Measurements from ENCODE around the gene CNGB1.

The CNGB1 gene

GRCh38 chr16:57953857-57954256 lies 17.1 kb downstream of the CNGB1 start:
- no peak overlapping the region for H3K27ac ChIP-seq (ENCODE audit: low read depth, low read length)
- no peak overlapping the region for H3K4me3 ChIP-seq (ENCODE audit: low read depth, low read length)
- H3K79me2 ChIP-seq (ENCODE audit: control insufficient read depth, insufficient read depth, low read length, unreplicated experiment) = no peaks in the 10 kb centered on the region
- no peaks in the 10 kb centered on the region for H3K4me1 ChIP-seq (ENCODE audit: control insufficient read depth, insufficient read depth, low read length, unreplicated experiment)
- no peaks in the 10 kb centered on the region for H3K27me3 ChIP-seq (ENCODE audit: insufficient read depth, low read length)
- H2AFZ ChIP-seq (ENCODE audit: low read length, unreplicated experiment) = no peak overlapping the region
- H3K36me3 ChIP-seq (ENCODE audit: insufficient read depth, low read length) = no peaks in the 10 kb centered on the region

DNA sequence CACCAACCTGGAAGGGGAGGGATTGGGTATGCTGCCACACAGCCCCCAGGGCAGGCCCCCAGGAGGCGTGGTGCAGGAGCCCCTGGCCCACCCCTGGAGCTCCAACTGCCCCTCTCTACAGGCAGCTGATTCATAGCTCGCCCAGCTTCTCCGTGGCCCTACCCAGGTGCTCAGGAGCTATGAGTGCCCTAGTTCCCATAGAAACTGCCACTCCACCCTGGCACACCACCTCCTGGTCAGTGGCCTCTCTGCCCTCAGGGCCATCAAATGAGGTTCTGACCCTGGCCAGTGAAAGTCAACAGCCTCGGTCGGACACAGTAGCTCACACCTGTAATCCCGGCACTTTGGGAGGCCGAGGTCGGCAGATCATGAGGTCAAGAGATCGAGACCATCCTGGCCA lies 18.0 kb downstream of the CNGB1 start:
- Histone ChIP-seq H3K36me3 (ENCODE audit: insufficient read depth, low read length) (no peaks in the 10 kb centered on the region), H3K4me3 (ENCODE audit: low read depth, low read length) (no peak overlapping the region), H3K27ac (ENCODE audit: low read depth, low read length) (no peak overlapping the region), H2AFZ (ENCODE audit: low read length, unreplicated experiment) (no peak overlapping the region), H3K79me2 (ENCODE audit: control insufficient read depth, insufficient read depth, low read length, unreplicated experiment) (no peaks in the 10 kb centered on the region), H3K4me1 (ENCODE audit: control insufficient read depth, insufficient read depth, low read length, unreplicated experiment) (no peaks in the 10 kb centered on the region), H3K27me3 (ENCODE audit: insufficient read depth, low read length) (no peaks in the 10 kb centered on the region)

DNA sequence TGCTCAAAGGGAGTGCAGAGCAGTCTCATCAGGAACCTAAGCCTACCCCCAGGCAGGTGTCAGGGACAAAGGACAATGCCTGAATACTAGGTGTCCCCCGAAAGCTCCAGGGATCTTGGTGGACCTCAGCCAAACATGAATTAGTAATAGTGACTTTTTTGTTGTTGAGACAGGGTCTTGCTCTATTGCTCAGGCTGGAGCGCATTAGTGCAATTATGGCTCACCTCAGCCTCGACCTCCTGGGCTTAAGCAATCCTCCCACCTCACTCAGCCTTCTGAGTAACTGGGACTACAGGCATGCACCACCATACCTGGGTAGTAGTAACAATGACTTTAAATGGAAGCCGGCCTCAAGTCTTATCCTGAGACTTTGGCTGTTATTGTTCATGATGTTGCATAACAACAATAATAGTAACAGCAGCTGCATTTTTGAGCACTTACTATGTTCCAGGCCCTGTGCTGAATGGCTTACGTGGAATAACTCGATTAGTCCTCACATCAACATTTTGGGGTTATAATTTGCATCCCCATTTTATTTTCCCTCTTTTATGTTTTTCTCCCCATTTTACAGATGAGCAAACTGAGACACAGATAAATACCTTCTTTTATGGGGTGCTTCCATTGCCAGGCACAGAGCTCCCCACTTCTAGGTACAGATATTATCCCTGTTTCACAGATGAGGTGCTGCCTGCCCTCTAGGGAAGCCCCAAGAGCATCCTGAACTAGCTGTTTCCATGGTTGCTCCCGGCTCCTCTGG lies 19.5 kb downstream of the CNGB1 start:
- Histone ChIP-seq H3K4me1 (ENCODE audit: control insufficient read depth, insufficient read depth, low read length, unreplicated experiment) (no peaks in the 10 kb centered on the region), H3K27me3 (ENCODE audit: insufficient read depth, low read length) (no peaks in the 10 kb centered on the region), H3K27ac (ENCODE audit: low read depth, low read length) (no peak overlapping the region), H3K79me2 (ENCODE audit: control insufficient read depth, insufficient read depth, low read length, unreplicated experiment) (no peaks in the 10 kb centered on the region), H3K4me3 (ENCODE audit: low read depth, low read length) (no peak overlapping the region), H3K36me3 (ENCODE audit: insufficient read depth, low read length) (no peaks in the 10 kb centered on the region), H2AFZ (ENCODE audit: low read length, unreplicated experiment) (no peak overlapping the region)

DNA sequence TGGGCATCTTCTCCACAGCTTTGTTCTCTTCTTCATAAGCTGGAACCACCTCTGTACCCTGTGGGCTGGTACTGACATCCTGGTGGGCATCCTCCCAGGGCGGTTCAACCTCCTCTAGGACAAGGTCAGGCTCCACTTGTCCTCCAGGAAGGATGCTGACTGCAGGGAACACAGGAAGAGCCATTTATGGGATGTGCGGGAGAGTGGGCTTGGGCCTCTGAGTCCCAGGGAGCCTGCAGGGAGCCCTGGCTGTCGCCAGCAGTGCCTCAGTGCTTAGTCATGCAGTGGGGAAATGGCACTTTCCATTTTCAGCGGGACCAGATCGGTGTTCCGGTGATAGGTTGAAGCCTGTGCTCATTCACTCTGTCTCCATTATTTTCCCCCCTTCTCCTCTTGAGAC lies 20.5 kb downstream of the CNGB1 start:
- Histone ChIP-seq H3K36me3 (ENCODE audit: insufficient read depth, low read length) (no peaks in the 10 kb centered on the region), H3K4me1 (ENCODE audit: control insufficient read depth, insufficient read depth, low read length, unreplicated experiment) (no peaks in the 10 kb centered on the region), H3K27me3 (ENCODE audit: insufficient read depth, low read length) (no peaks in the 10 kb centered on the region), H2AFZ (ENCODE audit: low read length, unreplicated experiment) (no peak overlapping the region), H3K79me2 (ENCODE audit: control insufficient read depth, insufficient read depth, low read length, unreplicated experiment) (no peaks in the 10 kb centered on the region), H3K27ac (ENCODE audit: low read depth, low read length) (no peak overlapping the region), H3K4me3 (ENCODE audit: low read depth, low read length) (no peak overlapping the region)

GRCh38 chr16:57949595-57950238 lies 21.2 kb downstream of the CNGB1 start:
- Histone ChIP-seq H3K27me3 (ENCODE audit: insufficient read depth, low read length) (no peaks in the 10 kb centered on the region), H3K79me2 (ENCODE audit: control insufficient read depth, insufficient read depth, low read length, unreplicated experiment) (no peaks in the 10 kb centered on the region), H3K4me1 (ENCODE audit: control insufficient read depth, insufficient read depth, low read length, unreplicated experiment) (no peaks in the 10 kb centered on the region), H3K27ac (ENCODE audit: low read depth, low read length) (no peak overlapping the region), H3K36me3 (ENCODE audit: insufficient read depth, low read length) (no peaks in the 10 kb centered on the region), H3K4me3 (ENCODE audit: low read depth, low read length) (no peak overlapping the region), H2AFZ (ENCODE audit: low read length, unreplicated experiment) (no peak overlapping the region)

- H3K27ac ChIP-seq (ENCODE audit: low read depth, low read length) = no peak overlapping the region
- H3K27me3 ChIP-seq (ENCODE audit: insufficient read depth, low read length) = no peaks in the 10 kb centered on the region
- no peak overlapping the region for H2AFZ ChIP-seq (ENCODE audit: low read length, unreplicated experiment)
- no peaks in the 10 kb centered on the region for H3K79me2 ChIP-seq (ENCODE audit: control insufficient read depth, insufficient read depth, low read length, unreplicated experiment)
- H3K4me3 ChIP-seq (ENCODE audit: low read depth, low read length) = no peak overlapping the region
- H3K4me1 ChIP-seq (ENCODE audit: control insufficient read depth, insufficient read depth, low read length, unreplicated experiment) = no peaks in the 10 kb centered on the region
- H3K36me3 ChIP-seq (ENCODE audit: insufficient read depth, low read length) = no peaks in the 10 kb centered on the region
These were observed 21.9 kb downstream of the CNGB1 start for GRCh38 chr16:57949013-57949412.

DNA sequence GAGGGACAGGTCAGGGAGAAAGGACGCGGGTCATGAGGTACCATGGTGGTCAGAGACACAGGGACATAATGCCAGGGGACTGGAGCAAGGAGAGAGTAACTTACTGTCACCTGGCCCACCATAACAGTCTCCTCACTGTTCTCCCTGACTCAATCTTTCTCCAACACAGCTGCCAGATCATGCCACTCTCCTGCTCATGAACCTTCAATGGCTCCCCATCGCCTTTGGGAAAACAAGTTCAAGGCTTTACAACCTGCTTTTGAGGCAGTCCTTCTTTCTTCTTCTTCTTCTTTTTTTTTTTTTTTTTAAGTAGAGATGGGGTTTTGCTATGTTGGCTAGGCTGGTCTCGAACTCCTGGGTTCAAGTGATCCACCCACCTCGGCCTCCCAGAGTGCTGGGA lies 22.9 kb downstream of the CNGB1 start:
- Histone ChIP-seq H3K27ac (ENCODE audit: low read depth, low read length) (no peak overlapping the region), H3K4me3 (ENCODE audit: low read depth, low read length) (no peak overlapping the region), H3K36me3 (ENCODE audit: insufficient read depth, low read length) (no peaks in the 10 kb centered on the region), H3K27me3 (ENCODE audit: insufficient read depth, low read length) (no peaks in the 10 kb centered on the region), H3K4me1 (ENCODE audit: control insufficient read depth, insufficient read depth, low read length, unreplicated experiment) (no peaks in the 10 kb centered on the region), H3K79me2 (ENCODE audit: control insufficient read depth, insufficient read depth, low read length, unreplicated experiment) (no peaks in the 10 kb centered on the region), H2AFZ (ENCODE audit: low read length, unreplicated experiment) (no peak overlapping the region)

- Histone ChIP-seq H3K27ac (ENCODE audit: low read depth, low read length) (no peak overlapping the region), H3K36me3 (ENCODE audit: insufficient read depth, low read length) (no peaks in the 10 kb centered on the region), H3K4me1 (ENCODE audit: control insufficient read depth, insufficient read depth, low read length, unreplicated experiment) (no peaks in the 10 kb centered on the region), H3K4me3 (ENCODE audit: low read depth, low read length) (no peak overlapping the region), H3K27me3 (ENCODE audit: insufficient read depth, low read length) (no peaks in the 10 kb centered on the region), H3K79me2 (ENCODE audit: control insufficient read depth, insufficient read depth, low read length, unreplicated experiment) (no peaks in the 10 kb centered on the region), H2AFZ (ENCODE audit: low read length, unreplicated experiment) (no peak overlapping the region)
These were observed 23.7 kb downstream of the CNGB1 start for GRCh38 chr16:57947261-57947660.

- peaks cover 3% of the 10 kb centered on the region for H3K4me1 ChIP-seq (ENCODE audit: control insufficient read depth, insufficient read depth, low read length, unreplicated experiment)
- H2AFZ ChIP-seq (ENCODE audit: low read length, unreplicated experiment) = no peak overlapping the region
- H3K79me2 ChIP-seq (ENCODE audit: control insufficient read depth, insufficient read depth, low read length, unreplicated experiment) = no peaks in the 10 kb centered on the region
- H3K36me3 ChIP-seq (ENCODE audit: insufficient read depth, low read length) = no peaks in the 10 kb centered on the region
- H3K27ac ChIP-seq (ENCODE audit: low read depth, low read length) = no peak overlapping the region
- H3K27me3 ChIP-seq (ENCODE audit: insufficient read depth, low read length) = no peaks in the 10 kb centered on the region
- H3K4me3 ChIP-seq (ENCODE audit: low read depth, low read length) = no peak overlapping the region
These were observed 24.6 kb downstream of the CNGB1 start for GRCh38 chr16:57946181-57946801.

DNA sequence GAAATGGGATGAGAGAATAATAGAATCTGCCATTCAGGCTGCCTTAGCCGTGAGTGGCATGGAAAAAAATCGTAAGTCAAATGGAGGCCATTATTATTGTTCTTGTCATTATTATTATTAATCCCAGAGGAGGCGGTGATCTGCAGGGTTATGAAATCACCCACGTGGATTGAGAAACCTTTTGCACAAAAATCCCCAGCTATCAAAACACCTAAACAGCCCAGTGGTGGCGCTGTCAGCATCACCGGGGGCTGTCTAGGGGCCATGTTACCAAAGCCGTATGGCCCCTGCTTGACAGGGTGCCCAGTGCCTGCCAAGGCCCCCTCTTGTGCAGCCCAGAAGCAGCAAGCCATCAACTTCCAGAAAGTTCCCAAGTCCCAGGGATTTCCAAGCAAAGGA lies 25.2 kb downstream of the CNGB1 start:
- H2AFZ ChIP-seq (ENCODE audit: low read length, unreplicated experiment) = no peak overlapping the region

More for the DNA sequence above, 25.2 kb downstream of the CNGB1 start:
- Histone ChIP-seq H3K79me2 (ENCODE audit: control insufficient read depth, insufficient read depth, low read length, unreplicated experiment) (no peaks in the 10 kb centered on the region), H3K4me3 (ENCODE audit: low read depth, low read length) (no peak overlapping the region), H3K36me3 (ENCODE audit: insufficient read depth, low read length) (no peaks in the 10 kb centered on the region), H3K27ac (ENCODE audit: low read depth, low read length) (no peak overlapping the region), H3K4me1 (ENCODE audit: control insufficient read depth, insufficient read depth, low read length, unreplicated experiment) (peaks cover 8% of the 10 kb centered on the region), H3K27me3 (ENCODE audit: insufficient read depth, low read length) (no peaks in the 10 kb centered on the region)

Data from ACC112 (cell line).